ENCODE results near the gene MED13L.

DNA sequence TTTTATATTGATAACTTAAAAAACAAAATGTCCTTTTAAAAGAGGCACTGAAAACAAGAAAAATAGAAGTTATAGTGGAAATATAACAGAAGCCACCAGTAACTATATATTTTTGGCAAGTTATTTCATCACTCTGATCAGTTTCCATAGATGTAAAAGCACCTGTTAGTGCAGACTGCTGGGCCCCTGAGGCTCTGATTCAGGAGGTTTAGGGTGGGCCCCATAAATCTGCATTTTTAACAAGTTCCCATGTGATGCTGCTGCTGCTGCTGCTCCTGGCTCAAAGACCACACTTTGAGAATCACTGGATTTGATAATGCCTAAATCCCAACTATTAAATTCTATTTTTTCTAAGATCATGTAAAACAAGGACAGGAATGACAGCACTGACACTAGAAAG is 251.1 kb downstream of the MED13L start:
- TF ChIP-seq CTCF (IDR thresholded peaks at IDR 0.05): no peak
- no peak for TF ChIP-seq MXI1 (IDR thresholded peaks at IDR 0.05; ENCODE audit: low read depth, low read length)
- TF ChIP-seq RAD21 (IDR thresholded peaks at IDR 0.05; ENCODE audit: low read length): no peak
- TF ChIP-seq, protein P1, sequence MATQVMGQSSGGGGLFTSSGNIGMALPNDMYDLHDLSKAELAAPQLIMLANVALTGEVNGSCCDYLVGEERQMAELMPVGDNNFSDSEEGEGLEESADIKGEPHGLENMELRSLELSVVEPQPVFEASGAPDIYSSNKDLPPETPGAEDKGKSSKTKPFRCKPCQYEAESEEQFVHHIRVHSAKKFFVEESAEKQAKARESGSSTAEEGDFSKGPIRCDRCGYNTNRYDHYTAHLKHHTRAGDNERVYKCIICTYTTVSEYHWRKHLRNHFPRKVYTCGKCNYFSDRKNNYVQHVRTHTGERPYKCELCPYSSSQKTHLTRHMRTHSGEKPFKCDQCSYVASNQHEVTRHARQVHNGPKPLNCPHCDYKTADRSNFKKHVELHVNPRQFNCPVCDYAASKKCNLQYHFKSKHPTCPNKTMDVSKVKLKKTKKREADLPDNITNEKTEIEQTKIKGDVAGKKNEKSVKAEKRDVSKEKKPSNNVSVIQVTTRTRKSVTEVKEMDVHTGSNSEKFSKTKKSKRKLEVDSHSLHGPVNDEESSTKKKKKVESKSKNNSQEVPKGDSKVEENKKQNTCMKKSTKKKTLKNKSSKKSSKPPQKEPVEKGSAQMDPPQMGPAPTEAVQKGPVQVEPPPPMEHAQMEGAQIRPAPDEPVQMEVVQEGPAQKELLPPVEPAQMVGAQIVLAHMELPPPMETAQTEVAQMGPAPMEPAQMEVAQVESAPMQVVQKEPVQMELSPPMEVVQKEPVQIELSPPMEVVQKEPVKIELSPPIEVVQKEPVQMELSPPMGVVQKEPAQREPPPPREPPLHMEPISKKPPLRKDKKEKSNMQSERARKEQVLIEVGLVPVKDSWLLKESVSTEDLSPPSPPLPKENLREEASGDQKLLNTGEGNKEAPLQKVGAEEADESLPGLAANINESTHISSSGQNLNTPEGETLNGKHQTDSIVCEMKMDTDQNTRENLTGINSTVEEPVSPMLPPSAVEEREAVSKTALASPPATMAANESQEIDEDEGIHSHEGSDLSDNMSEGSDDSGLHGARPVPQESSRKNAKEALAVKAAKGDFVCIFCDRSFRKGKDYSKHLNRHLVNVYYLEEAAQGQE (IDR thresholded peaks at IDR 0.05; ENCODE audit: low read depth, low read length): no peak
- TF ChIP-seq RFX5 (IDR thresholded peaks at IDR 0.05; ENCODE audit: low read length): no peak
- no peak for TF ChIP-seq SMC3 (IDR thresholded peaks at IDR 0.05; ENCODE audit: low read depth, low read length)
- no peak for TF ChIP-seq NRF1 (IDR thresholded peaks at IDR 0.05; ENCODE audit: low read depth, low read length)
- no peak for TF ChIP-seq POLR2AphosphoS5 (IDR thresholded peaks at IDR 0.05; ENCODE audit: low read depth, low read length)
- no peak for TF ChIP-seq EP300 (IDR thresholded peaks at IDR 0.05; ENCODE audit: borderline replicate concordance in 1 of 2, low read depth in 1 of 2, low read length in 1 of 2)
- TF ChIP-seq FOXJ3 (CRISPR knock-in tag; IDR thresholded peaks at IDR 0.05): no peak
- TF ChIP-seq USF2 (IDR thresholded peaks at IDR 0.05; ENCODE audit: borderline replicate concordance, low read depth, low read length): no peak
- no peak for TF ChIP-seq YY1 (IDR thresholded peaks at IDR 0.05; ENCODE audit: low read depth)
- TF ChIP-seq NFIC (IDR thresholded peaks at IDR 0.05; ENCODE audit: borderline replicate concordance): no peak
- TF ChIP-seq SIN3A (IDR thresholded peaks at IDR 0.05; ENCODE audit: borderline replicate concordance, low read depth, low read length): no peak

Data from SK-N-SH (cell line).